ENCODE data around the gene CCND1.

DNA sequence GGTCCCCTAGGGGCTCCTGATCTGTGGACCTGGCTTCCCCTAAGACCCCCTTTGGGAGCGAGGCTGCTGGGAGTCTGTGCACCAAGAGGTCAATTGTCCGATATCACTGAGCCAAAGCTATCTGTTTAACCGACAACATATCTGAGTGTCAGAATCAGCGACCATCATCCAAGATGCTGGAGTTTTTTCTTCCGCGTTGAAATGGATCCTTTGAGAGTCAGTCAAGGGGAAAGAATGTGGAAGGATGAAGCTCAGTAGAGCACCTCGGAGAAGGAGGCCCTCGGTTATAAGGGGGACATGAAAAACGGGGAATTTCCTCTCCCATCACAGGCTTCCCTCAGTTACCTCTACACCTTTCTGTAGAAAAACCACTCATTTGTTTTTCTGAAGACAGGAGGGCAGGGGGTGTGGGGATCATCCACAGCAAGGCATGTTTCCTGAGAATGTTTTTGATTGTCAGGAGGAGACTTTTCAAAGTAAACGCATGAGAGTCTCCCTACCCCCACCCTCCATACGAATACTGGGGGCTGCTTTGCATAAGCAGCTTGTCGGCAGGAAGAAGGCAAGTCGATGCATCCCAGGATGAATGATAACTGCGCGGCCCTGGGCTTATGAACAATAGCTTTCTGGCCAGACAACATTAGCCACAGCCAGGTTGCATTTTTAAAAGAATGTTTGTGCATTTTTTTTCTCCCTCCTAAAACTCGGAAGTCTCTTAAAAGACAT lies 37.7 kb upstream of the CCND1 start:
- TF ChIP-seq, protein P1, sequence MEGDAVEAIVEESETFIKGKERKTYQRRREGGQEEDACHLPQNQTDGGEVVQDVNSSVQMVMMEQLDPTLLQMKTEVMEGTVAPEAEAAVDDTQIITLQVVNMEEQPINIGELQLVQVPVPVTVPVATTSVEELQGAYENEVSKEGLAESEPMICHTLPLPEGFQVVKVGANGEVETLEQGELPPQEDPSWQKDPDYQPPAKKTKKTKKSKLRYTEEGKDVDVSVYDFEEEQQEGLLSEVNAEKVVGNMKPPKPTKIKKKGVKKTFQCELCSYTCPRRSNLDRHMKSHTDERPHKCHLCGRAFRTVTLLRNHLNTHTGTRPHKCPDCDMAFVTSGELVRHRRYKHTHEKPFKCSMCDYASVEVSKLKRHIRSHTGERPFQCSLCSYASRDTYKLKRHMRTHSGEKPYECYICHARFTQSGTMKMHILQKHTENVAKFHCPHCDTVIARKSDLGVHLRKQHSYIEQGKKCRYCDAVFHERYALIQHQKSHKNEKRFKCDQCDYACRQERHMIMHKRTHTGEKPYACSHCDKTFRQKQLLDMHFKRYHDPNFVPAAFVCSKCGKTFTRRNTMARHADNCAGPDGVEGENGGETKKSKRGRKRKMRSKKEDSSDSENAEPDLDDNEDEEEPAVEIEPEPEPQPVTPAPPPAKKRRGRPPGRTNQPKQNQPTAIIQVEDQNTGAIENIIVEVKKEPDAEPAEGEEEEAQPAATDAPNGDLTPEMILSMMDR (IDR thresholded peaks at IDR 0.05): no peak
- TF ChIP-seq POLR2A (IDR thresholded peaks at IDR 0.05): no peak
